SK-N-SH treated with all-trans-retinoic acid at 6 μM for 48 hours (cell line): ENCODE measurements around the gene GNPTAB.

Experiments used
- RARB ChIP-seq: fragments of 250-450 bp; sonication (Bioruptor Pico); IDR thresholded peaks from 2 replicates; pipeline ENCODE4 v1.8.0; 2021; ENCODE audit warnings: mild to moderate bottlenecking, moderate library complexity
- ZFP3 ChIP-seq: fragments of 250-450 bp; sonication (Bioruptor Pico); IDR thresholded peaks from 2 replicates; pipeline ENCODE4 v1.5.0; 2020; ENCODE audit warnings: mild to moderate bottlenecking, moderate library complexity

GRCh38 chr12:101772012-101772775 lies 58.6 kb downstream of the GNPTAB start:
- no peak for TF ChIP-seq RARB (CRISPR knock-in tag)
- TF ChIP-seq ZFP3 (CRISPR knock-in tag) = no peak
